Natural killer cell (primary cell): ENCODE data around the gene CENPO. TPM values are rescaled to one million over a fixed set of nuclear protein-coding genes. Genes with fewer than 3 reads are reported as not detected.

Experiments
- ATAC-seq, 3 donors: fragments of 150-1000 bp in 2 of 3; fragments of 200-7000 bp in 1 of 3; cut with Tn5 transposase; 1 replicate in 1 of 3; 2 replicates in 2 of 3; pipeline ENCODE4 v1.10.0; 2021; ENCODE audit warnings: mild to moderate bottlenecking in 2 of 3, moderate library complexity in 2 of 3
- DNase-seq, 2 donors: peaks; one replicate each; pipeline versions ENCODE4 v3.0.0 to v3.0.0-alpha.2; 2013 to 2021; ENCODE audit warnings: mixed read lengths in 1 of 2
- H3K27ac ChIP-seq: one replicate; pipeline ENCODE4 v1.5.1; 2013; ENCODE audit warnings: mild to moderate bottlenecking, low read length
- H3K27me3 ChIP-seq: one replicate; pipeline ENCODE4 v1.6.1; 2013; ENCODE audit warnings: low read length; ENCODE audit not compliant: control insufficient read depth, insufficient read depth
- H3K36me3 ChIP-seq: one replicate; pipeline ENCODE4 v1.6.1; 2013; ENCODE audit warnings: low read length; ENCODE audit not compliant: control insufficient read depth, insufficient read depth
- H3K4me1 ChIP-seq: one replicate; pipeline ENCODE4 v1.6.1; 2013; ENCODE audit warnings: low read length; ENCODE audit not compliant: control insufficient read depth, insufficient read depth
- H3K4me3 ChIP-seq: one replicate; pipeline ENCODE4 v1.5.1; 2013; ENCODE audit warnings: low read length
- H3K9me3 ChIP-seq: one replicate; pipeline ENCODE4 v1.6.1; 2013; ENCODE audit warnings: low read length; ENCODE audit not compliant: control insufficient read depth, insufficient read depth
- H3K27ac Mint-ChIP-seq, 2 donors: one replicate each; pipeline ENCODE4 v1.8.0; 2022; ENCODE audit warnings: mild to moderate bottlenecking in 2 of 2, mixed read lengths in 2 of 2, moderate library complexity in 1 of 2
- H3K27me3 Mint-ChIP-seq, 2 donors: one replicate each; pipeline ENCODE4 v1.8.0; 2022; ENCODE audit warnings: low read depth in 2 of 2, mixed read lengths in 2 of 2
- H3K36me3 Mint-ChIP-seq: one replicate; pipeline ENCODE4 v1.8.0; 2022; ENCODE audit warnings: mixed read lengths
- H3K4me1 Mint-ChIP-seq, 2 donors: one replicate each; pipeline ENCODE4 v1.8.0; 2022; ENCODE audit warnings: mixed read lengths in 2 of 2
- H3K4me3 Mint-ChIP-seq: one replicate; pipeline ENCODE4 v1.8.0; 2022; ENCODE audit warnings: mild to moderate bottlenecking, moderate library complexity, mixed read lengths
- H3K9me3 Mint-ChIP-seq, 2 donors: one replicate each; pipeline ENCODE4 v1.8.0; 2022; ENCODE audit warnings: mixed read lengths in 2 of 2
- CTCF ChIP-seq: fragments of 200-600 bp; IDR thresholded peaks from one replicate; pipeline ENCODE4 v1.8.0; 2022; ENCODE audit warnings: antibody characterized with exemption
- WGBS: methylation state at CpG from one replicate; pipeline ENCODE4 v1.1.7; 2013; ENCODE audit warnings: missing lambda C conversion rate; ENCODE audit not compliant: insufficient coverage; 5-methylcytosine and 5-hydroxymethylcytosine counted together
- intact Hi-C: fragments of 100-400 bp; cut with micrococcal nuclease; formaldehyde crosslinking; loops from one replicate; pipeline ENCODE4 v1.14.2; 2022
- total RNA-seq, 4 donors: library from RNA; stranded (reverse); fragments of 120-200 nt in 1 of 4; gene quantifications; one replicate each; pipeline versions ENCODE4 v1.2.3 to v1.2.4, GENCODE V29; 2013 to 2022

CENPO gene
- total RNA-seq, 3 donors from 2014 or later (not counting 1 experiment from before 2014, with no cell fraction given), result 8.1 to 15.1 (median 11.2) TPM

- H3K4me1 Mint-ChIP-seq, result no peaks in the 10 kb centered on the region
- H3K9me3 ChIP-seq, result no peaks in the 10 kb centered on the region
- no peaks in the 10 kb centered on the region for H3K27me3 ChIP-seq
- H3K9me3 Mint-ChIP-seq, result no peaks in the 10 kb centered on the region
- H3K4me3 Mint-ChIP-seq, result no peak overlapping the region
- TF ChIP-seq CTCF, result no peak
- DNase-seq (no peak), ATAC-seq (no peak)
- no peak overlapping the region for H3K27ac ChIP-seq
- H3K27me3 Mint-ChIP-seq, result no peaks in the 10 kb centered on the region
- no peak overlapping the region for H3K4me3 ChIP-seq
- 88% methylated on average over 17 of the region's 17 CpGs for WGBS
- H3K36me3 Mint-ChIP-seq, result no peaks in the 10 kb centered on the region
- H3K4me1 ChIP-seq, result no peaks in the 10 kb centered on the region
- intact Hi-C loops, result no loop called here
- no peak overlapping the region for H3K27ac Mint-ChIP-seq
- peaks cover 2% of the 10 kb centered on the region for H3K36me3 ChIP-seq
Measured at GRCh38 chr2:24840164-24840869, 47.1 kb downstream of the CENPO start.

GRCh38 chr2:24840962-24841945 is 48.0 kb downstream of the CENPO start:
- H3K4me1 ChIP-seq, result no peaks in the 10 kb centered on the region
- H3K27ac ChIP-seq, result no peak overlapping the region
- H3K9me3 ChIP-seq, result no peaks in the 10 kb centered on the region
- H3K4me3 Mint-ChIP-seq, result no peak overlapping the region
- ATAC-seq (no peak), DNase-seq (no peak)
- H3K27ac Mint-ChIP-seq, result no peak overlapping the region
- WGBS, result 88% methylated on average over 26 of the region's 26 CpGs
- H3K36me3 Mint-ChIP-seq, result no peaks in the 10 kb centered on the region
- H3K36me3 ChIP-seq, result peaks cover 2% of the 10 kb centered on the region
- no peaks in the 10 kb centered on the region for H3K9me3 Mint-ChIP-seq
- no peaks in the 10 kb centered on the region for H3K27me3 Mint-ChIP-seq
- H3K4me1 Mint-ChIP-seq, result no peaks in the 10 kb centered on the region
- no peak for TF ChIP-seq CTCF
- H3K27me3 ChIP-seq, result no peaks in the 10 kb centered on the region
- intact Hi-C loops, result no loop called here
- H3K4me3 ChIP-seq, result no peak overlapping the region

GRCh38 chr2:24842081-24843050 is 49.1 kb downstream of the CENPO start:
- no peak for TF ChIP-seq CTCF
- Histone ChIP-seq H3K9me3 (no peaks in the 10 kb centered on the region), H3K27me3 (no peaks in the 10 kb centered on the region), H3K27ac (no peak overlapping the region), H3K36me3 (peaks cover 2% of the 10 kb centered on the region), H3K4me1 (no peaks in the 10 kb centered on the region), H3K4me3 (no peak overlapping the region)
- H3K4me3 Mint-ChIP-seq, result no peak overlapping the region
- H3K9me3 Mint-ChIP-seq, result no peaks in the 10 kb centered on the region
- DNase-seq (no peak), ATAC-seq (no peak)
- 97% methylated on average over 39 of the region's 39 CpGs for whole genome bisulfite sequencing
- no peak overlapping the region for H3K27ac Mint-ChIP-seq
- H3K36me3 Mint-ChIP-seq, result no peaks in the 10 kb centered on the region
- H3K27me3 Mint-ChIP-seq, result no peaks in the 10 kb centered on the region
- intact Hi-C loops, result no loop called here
- H3K4me1 Mint-ChIP-seq, result no peaks in the 10 kb centered on the region
